ENCODE measurements around the gene PTPN20. TPM values are rescaled to one million over a fixed set of nuclear protein-coding genes. Genes with fewer than 3 reads are reported as not detected.

PTPN20 gene
- total RNA-seq, 3 donors from 2014 or later, result 0.64 to 14.8 (median 5.6) TPM

DNA sequence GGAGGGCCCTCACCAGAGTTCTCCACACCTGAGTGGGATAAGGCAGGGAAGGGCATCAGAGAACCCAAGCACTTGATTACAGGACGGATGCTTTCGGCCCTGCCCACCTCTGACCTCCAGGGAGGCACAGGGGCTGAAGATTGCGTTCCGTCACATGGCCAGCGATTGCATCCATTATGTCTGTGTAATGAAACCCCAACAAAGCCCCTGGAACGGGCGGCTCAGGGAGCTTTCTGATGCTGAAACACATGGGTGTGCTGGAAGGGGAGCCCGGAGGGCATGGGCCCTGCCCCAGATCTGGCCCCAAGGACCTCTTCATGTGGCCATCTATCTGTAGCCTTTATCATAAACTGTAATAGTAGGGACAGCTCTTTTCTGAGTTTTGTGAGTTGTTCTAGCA, 117.2 kb downstream of the PTPN20 start:
- Histone ChIP-seq H3K27me3 (no peaks in the 10 kb centered on the region), H3K4me3 (no peak overlapping the region), H3K36me3 (no peaks in the 10 kb centered on the region), H3K4me1 (no peaks in the 10 kb centered on the region), H3K27ac (no peak overlapping the region), H3K9me3 (no peaks in the 10 kb centered on the region)
- TF ChIP-seq, protein P1, sequence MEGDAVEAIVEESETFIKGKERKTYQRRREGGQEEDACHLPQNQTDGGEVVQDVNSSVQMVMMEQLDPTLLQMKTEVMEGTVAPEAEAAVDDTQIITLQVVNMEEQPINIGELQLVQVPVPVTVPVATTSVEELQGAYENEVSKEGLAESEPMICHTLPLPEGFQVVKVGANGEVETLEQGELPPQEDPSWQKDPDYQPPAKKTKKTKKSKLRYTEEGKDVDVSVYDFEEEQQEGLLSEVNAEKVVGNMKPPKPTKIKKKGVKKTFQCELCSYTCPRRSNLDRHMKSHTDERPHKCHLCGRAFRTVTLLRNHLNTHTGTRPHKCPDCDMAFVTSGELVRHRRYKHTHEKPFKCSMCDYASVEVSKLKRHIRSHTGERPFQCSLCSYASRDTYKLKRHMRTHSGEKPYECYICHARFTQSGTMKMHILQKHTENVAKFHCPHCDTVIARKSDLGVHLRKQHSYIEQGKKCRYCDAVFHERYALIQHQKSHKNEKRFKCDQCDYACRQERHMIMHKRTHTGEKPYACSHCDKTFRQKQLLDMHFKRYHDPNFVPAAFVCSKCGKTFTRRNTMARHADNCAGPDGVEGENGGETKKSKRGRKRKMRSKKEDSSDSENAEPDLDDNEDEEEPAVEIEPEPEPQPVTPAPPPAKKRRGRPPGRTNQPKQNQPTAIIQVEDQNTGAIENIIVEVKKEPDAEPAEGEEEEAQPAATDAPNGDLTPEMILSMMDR (IDR thresholded peaks at IDR 0.05), result no peak
- TF ChIP-seq POLR2AphosphoS5 (IDR thresholded peaks at IDR 0.05) (no peak), POLR2A (IDR thresholded peaks at IDR 0.05) (no peak)
- DNase-seq (ENCODE audit: low spot score in 2 of 2), result peak in 1 of 2 donors; percentile 20
- intact Hi-C loops (cut with DNase I; ENCODE audit: low total_unique reads), result no loop called here

DNA sequence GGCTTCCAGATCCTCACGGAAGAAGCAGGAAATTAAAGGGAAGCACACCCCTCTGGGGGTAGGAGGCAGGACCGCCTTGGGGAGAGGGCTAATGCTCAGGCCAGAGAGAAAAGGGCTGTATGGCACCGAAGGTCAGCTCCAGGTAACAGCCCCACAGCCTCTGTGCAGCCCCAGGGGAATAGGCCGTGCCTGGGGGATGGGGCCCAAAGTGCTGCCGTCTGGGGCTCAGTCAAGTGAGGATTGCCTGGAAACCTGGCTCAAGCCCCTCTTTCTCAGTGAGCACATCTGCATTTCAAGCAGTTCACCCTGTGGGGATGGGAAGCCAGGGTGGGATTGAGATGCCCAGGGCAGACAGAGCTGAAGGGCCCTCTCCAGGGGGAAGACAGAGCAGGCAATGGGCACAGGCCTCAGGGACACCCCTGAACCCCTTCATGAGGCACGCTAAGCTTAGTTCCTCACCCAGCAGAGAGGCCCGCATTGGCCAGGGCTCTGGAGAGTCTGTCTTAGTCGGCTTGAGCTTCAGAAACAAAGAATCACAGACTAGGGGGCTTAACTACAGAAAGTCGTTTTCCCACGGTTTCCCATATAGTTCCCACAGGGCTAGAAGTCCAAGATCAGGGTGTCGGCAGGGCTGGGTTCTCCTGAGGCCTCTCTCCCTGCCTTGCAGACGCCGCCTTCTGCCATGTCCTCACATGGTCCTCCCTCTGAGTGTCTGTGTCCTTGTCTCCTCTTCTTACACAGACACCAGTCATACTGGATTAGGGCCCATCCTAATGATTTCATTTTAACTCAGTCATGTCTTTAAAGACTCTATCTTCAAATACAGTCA, 118.2 kb downstream of the PTPN20 start:
- no peaks in the 10 kb centered on the region for H3K9me3 ChIP-seq
- no peak for DNase-seq (ENCODE audit: low spot score in 2 of 2)
- intact Hi-C loops (cut with DNase I; ENCODE audit: low total_unique reads), result no loop called here
- TF ChIP-seq POLR2AphosphoS5 (IDR thresholded peaks at IDR 0.05), result no peak
- TF ChIP-seq POLR2A (IDR thresholded peaks at IDR 0.05), result no peak
- TF ChIP-seq, protein P1 (IDR thresholded peaks at IDR 0.05), result no peak
- H3K27me3 ChIP-seq, result no peaks in the 10 kb centered on the region
- no peak overlapping the region for H3K4me3 ChIP-seq
- no peaks in the 10 kb centered on the region for H3K36me3 ChIP-seq
- H3K4me1 ChIP-seq, result no peaks in the 10 kb centered on the region
- peak overlapping the region in 1 of 2 donors; percentile 84 for H3K27ac ChIP-seq

DNA sequence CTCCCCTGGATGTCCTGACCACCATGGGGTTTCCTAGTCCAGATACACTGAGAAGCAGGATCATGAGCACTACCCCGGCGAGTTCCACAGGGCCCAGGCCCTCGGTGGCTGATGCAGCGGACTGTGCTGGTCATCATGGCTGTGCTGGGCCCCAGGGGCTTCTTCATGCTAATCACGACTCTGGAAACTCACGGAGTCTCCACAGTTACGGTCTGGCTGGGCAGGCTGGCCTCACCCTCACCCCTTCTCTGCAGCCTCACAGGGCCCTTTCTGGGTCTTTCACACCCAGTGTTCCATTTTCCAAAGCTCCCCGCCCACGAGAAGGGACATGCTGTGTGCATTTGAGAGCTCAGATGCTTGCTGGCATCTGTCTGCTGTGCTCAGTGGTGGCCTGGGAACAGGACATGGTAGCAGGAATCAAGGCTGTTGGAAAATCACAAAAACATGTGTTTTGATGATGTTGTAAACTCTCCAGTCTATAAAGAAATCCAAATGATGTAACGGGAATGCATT, 119.0 kb downstream of the PTPN20 start:
- Histone ChIP-seq H3K4me1 (no peaks in the 10 kb centered on the region), H3K9me3 (no peaks in the 10 kb centered on the region), H3K27ac (peak overlapping the region; percentile 26 to 84), H3K27me3 (no peaks in the 10 kb centered on the region), H3K4me3 (no peak overlapping the region), H3K36me3 (no peaks in the 10 kb centered on the region)
- TF ChIP-seq POLR2A (IDR thresholded peaks at IDR 0.05) (no peak), POLR2AphosphoS5 (IDR thresholded peaks at IDR 0.05) (no peak)
- TF ChIP-seq, protein P1 (IDR thresholded peaks at IDR 0.05), result no peak
- intact Hi-C loops (cut with DNase I; ENCODE audit: low total_unique reads), result no loop called here
- DNase-seq (ENCODE audit: low spot score in 2 of 2), result peak in 1 of 2 donors; percentile 43

DNA sequence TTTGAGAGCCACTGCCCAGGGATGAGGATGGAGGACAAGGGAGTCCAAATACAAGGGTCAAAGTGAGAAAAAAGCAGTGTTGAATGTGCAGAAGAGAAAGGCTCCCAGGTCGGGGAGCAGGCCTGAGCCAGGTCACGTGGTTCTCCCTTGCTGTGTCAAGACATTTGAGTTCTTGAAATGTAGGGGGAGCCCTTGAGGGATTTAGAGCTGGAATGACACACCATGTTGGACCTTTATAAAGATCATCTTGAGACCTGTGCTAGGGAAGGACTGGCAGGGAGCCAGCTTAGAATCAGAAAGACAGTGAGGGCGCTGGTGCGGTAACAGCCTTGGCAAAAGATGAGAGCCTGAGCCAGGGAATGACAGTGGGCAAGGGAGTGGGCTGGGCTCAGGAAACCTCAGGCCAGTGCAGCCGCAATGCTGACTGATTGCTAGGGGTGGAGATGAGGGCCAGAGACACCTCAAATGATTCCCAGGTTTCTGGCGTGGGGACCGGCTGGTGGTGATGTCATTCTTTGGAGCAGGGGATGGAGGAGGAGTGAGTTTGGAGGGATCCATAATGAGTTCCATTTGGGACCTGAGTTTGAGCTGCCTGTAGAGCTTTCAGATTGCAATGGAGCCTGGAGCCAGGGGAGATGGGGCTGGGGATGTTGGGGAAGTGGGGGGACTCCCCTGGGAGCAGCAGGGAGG, 120.1 kb downstream of the PTPN20 start:
- Histone ChIP-seq H3K4me3 (no peak overlapping the region), H3K9me3 (no peaks in the 10 kb centered on the region), H3K27ac (peak overlapping the region; percentile 33 to 84), H3K4me1 (no peaks in the 10 kb centered on the region), H3K27me3 (no peaks in the 10 kb centered on the region), H3K36me3 (no peaks in the 10 kb centered on the region)
- intact Hi-C loops (cut with DNase I; ENCODE audit: low total_unique reads), result no loop called here
- peak in 1 of 2 donors; percentile 48 for DNase-seq (ENCODE audit: low spot score in 2 of 2)
- TF ChIP-seq, protein P1 (IDR thresholded peaks at IDR 0.05), result no peak
- no peak for TF ChIP-seq POLR2AphosphoS5 (IDR thresholded peaks at IDR 0.05)
- no peak for TF ChIP-seq POLR2A (IDR thresholded peaks at IDR 0.05)
